Dendritic cell treated with granulocyte-macrophage colony-stimulating factor and Interleukin-4, amounts not matched to agents 40 ng/mL and 50 ng/mL, for 4 days (primary cell): ENCODE measurements around the gene CCDC102A.
"Not testable (repeated sequence)": the region's sequence is repeated elsewhere in the genome, so short reads cannot be mapped to it uniquely, and the experiment has no call there.

Experiments used
- H3K27ac Mint-ChIP-seq: one replicate; pipeline ENCODE4 v1.8.0; 2022; ENCODE audit warnings: mild to moderate bottlenecking, mixed read lengths
- H3K27me3 Mint-ChIP-seq: one replicate; pipeline ENCODE4 v1.8.0; 2022; ENCODE audit warnings: mild to moderate bottlenecking, mixed read lengths
- H3K36me3 Mint-ChIP-seq: one replicate; pipeline ENCODE4 v1.8.0; 2022; ENCODE audit warnings: low read depth, mixed read lengths
- H3K4me1 Mint-ChIP-seq: one replicate; pipeline ENCODE4 v1.8.0; 2022; ENCODE audit warnings: low read depth, mixed read lengths
- H3K4me3 Mint-ChIP-seq: one replicate; pipeline ENCODE4 v1.8.0; 2022; ENCODE audit warnings: mild to moderate bottlenecking, moderate library complexity, mixed read lengths
- H3K9me3 Mint-ChIP-seq: one replicate; pipeline ENCODE4 v1.8.0; 2022; ENCODE audit warnings: mixed read lengths
- intact Hi-C: fragments of 100-400 bp; cut with micrococcal nuclease; formaldehyde crosslinking; loops from one replicate; pipeline ENCODE4 v1.15.0; 2022

Gene CCDC102A

GRCh38 chr16:57559072-57559790, 22.9 kb upstream of the CCDC102A start:
- Mint-ChIP-seq H3K4me1 (no peaks in the 10 kb centered on the region), H3K9me3 (peaks cover 43% of the 10 kb centered on the region), H3K4me3 (no peak overlapping the region), H3K27ac (no peak overlapping the region), H3K27me3 (peaks cover 75% of the 10 kb centered on the region), H3K36me3 (peaks cover 16% of the 10 kb centered on the region)
- intact Hi-C loops, result no loop called here

GRCh38 chr16:57556941-57557541, 20.7 kb upstream of the CCDC102A start:
- Mint-ChIP-seq H3K4me1 (no peaks in the 10 kb centered on the region), H3K27ac (no peak overlapping the region), H3K36me3 (peaks cover 16% of the 10 kb centered on the region), H3K4me3 (no peak overlapping the region), H3K27me3 (peaks cover 67% of the 10 kb centered on the region), H3K9me3 (peaks cover 48% of the 10 kb centered on the region)
- intact Hi-C loops, result no loop called here

- Mint-ChIP-seq H3K9me3 (peaks cover 36% of the 10 kb centered on the region), H3K27ac (no peak overlapping the region), H3K4me1 (no peaks in the 10 kb centered on the region), H3K27me3 (peaks cover 66% of the 10 kb centered on the region), H3K36me3 (peaks cover 8% of the 10 kb centered on the region), H3K4me3 (no peak overlapping the region)
- intact Hi-C loops, result no loop called here
Measured at GRCh38 chr16:57555831-57556230, 19.5 kb upstream of the CCDC102A start.

GRCh38 chr16:57551057-57551456, 14.7 kb upstream of the CCDC102A start:
- intact Hi-C loops, result no loop called here
- Mint-ChIP-seq H3K4me3 (no peak overlapping the region), H3K9me3 (peaks cover 14% of the 10 kb centered on the region)

GRCh38 chr16:57549730-57550129, 13.4 kb upstream of the CCDC102A start:
- Mint-ChIP-seq H3K4me3 (no peak overlapping the region), H3K4me1 (peaks cover 24% of the 10 kb centered on the region), H3K27me3 (peaks cover 74% of the 10 kb centered on the region), H3K36me3 (no peaks in the 10 kb centered on the region), H3K27ac (peak overlapping the region; percentile 15), H3K9me3 (peaks cover 6% of the 10 kb centered on the region)
- intact Hi-C loops, result no loop called here

More at GRCh38 chr16:57551057-57551456, 14.7 kb upstream of the CCDC102A start:
- Mint-ChIP-seq H3K27ac (no peak overlapping the region), H3K4me1 (peaks cover 17% of the 10 kb centered on the region), H3K27me3 (peaks cover 70% of the 10 kb centered on the region), H3K36me3 (no peaks in the 10 kb centered on the region)

GRCh38 chr16:57548408-57548807, 12.0 kb upstream of the CCDC102A start:
- peaks cover 6% of the 10 kb centered on the region for H3K9me3 Mint-ChIP-seq
- intact Hi-C loops, result no loop called here
- no peak overlapping the region for H3K27ac Mint-ChIP-seq
- H3K4me1 Mint-ChIP-seq, result peaks cover 37% of the 10 kb centered on the region
- H3K4me3 Mint-ChIP-seq, result no peak overlapping the region
- H3K27me3 Mint-ChIP-seq, result peaks cover 79% of the 10 kb centered on the region
- H3K36me3 Mint-ChIP-seq, result no peaks in the 10 kb centered on the region

- peaks cover 46% of the 10 kb centered on the region for H3K4me1 Mint-ChIP-seq
- H3K27ac Mint-ChIP-seq, H3K36me3 Mint-ChIP-seq, H3K4me3 Mint-ChIP-seq, intact Hi-C loops, H3K9me3 Mint-ChIP-seq: not testable (repeated sequence)
- H3K27me3 Mint-ChIP-seq, result peaks cover 78% of the 10 kb centered on the region
Measured at GRCh38 chr16:57547524-57547923, 11.2 kb upstream of the CCDC102A start.

GRCh38 chr16:57544124-57544653, 7.8 kb upstream of the CCDC102A start:
- H3K27ac Mint-ChIP-seq, result peak overlapping the region; percentile 36
- intact Hi-C loops, result no loop called here
- peaks cover 61% of the 10 kb centered on the region for H3K4me1 Mint-ChIP-seq

GRCh38 chr16:57541754-57542435, 5.5 kb upstream of the CCDC102A start:
- Mint-ChIP-seq H3K4me3 (no peak overlapping the region), H3K36me3 (no peaks in the 10 kb centered on the region), H3K4me1 (peaks cover 81% of the 10 kb centered on the region), H3K9me3 (no peaks in the 10 kb centered on the region), H3K27ac (no peak overlapping the region), H3K27me3 (peaks cover 77% of the 10 kb centered on the region)
- intact Hi-C loops, result no loop called here

More at GRCh38 chr16:57544124-57544653, 7.8 kb upstream of the CCDC102A start:
- H3K36me3 Mint-ChIP-seq, result no peaks in the 10 kb centered on the region
- no peaks in the 10 kb centered on the region for H3K9me3 Mint-ChIP-seq
- H3K27me3 Mint-ChIP-seq, result peaks cover 77% of the 10 kb centered on the region
- H3K4me3 Mint-ChIP-seq, result peak overlapping the region; percentile 52

GRCh38 chr16:57540906-57541753, 4.8 kb upstream of the CCDC102A start:
- Mint-ChIP-seq H3K4me1 (peaks cover 85% of the 10 kb centered on the region), H3K4me3 (no peak overlapping the region), H3K27me3 (peaks cover 73% of the 10 kb centered on the region), H3K27ac (no peak overlapping the region), H3K9me3 (no peaks in the 10 kb centered on the region), H3K36me3 (no peaks in the 10 kb centered on the region)
- intact Hi-C loops, result no loop called here

GRCh38 chr16:57540387-57540786, 4.0 kb upstream of the CCDC102A start:
- intact Hi-C loops, result no loop called here
- Mint-ChIP-seq H3K36me3 (no peaks in the 10 kb centered on the region), H3K9me3 (no peaks in the 10 kb centered on the region), H3K4me1 (peaks cover 84% of the 10 kb centered on the region), H3K4me3 (no peak overlapping the region), H3K27ac (no peak overlapping the region), H3K27me3 (peaks cover 72% of the 10 kb centered on the region)

- Mint-ChIP-seq H3K27me3 (peaks cover 76% of the 10 kb centered on the region), H3K27ac (no peak overlapping the region), H3K9me3 (no peaks in the 10 kb centered on the region), H3K36me3 (no peaks in the 10 kb centered on the region), H3K4me3 (no peak overlapping the region), H3K4me1 (peaks cover 76% of the 10 kb centered on the region)
- intact Hi-C loops, result no loop called here
Measured at GRCh38 chr16:57539072-57539796, 2.9 kb upstream of the CCDC102A start.

GRCh38 chr16:57538235-57538721, 1.9 kb upstream of the CCDC102A start:
- no peaks in the 10 kb centered on the region for H3K9me3 Mint-ChIP-seq
- peaks cover 76% of the 10 kb centered on the region for H3K4me1 Mint-ChIP-seq
- H3K36me3 Mint-ChIP-seq, result no peaks in the 10 kb centered on the region
- H3K4me3 Mint-ChIP-seq, result no peak overlapping the region
- H3K27ac Mint-ChIP-seq, result peak overlapping the region; percentile 63
- intact Hi-C loops, result no loop called here
- H3K27me3 Mint-ChIP-seq, result peaks cover 83% of the 10 kb centered on the region
